Measurements from ENCODE around the gene RASSF4.

DNA sequence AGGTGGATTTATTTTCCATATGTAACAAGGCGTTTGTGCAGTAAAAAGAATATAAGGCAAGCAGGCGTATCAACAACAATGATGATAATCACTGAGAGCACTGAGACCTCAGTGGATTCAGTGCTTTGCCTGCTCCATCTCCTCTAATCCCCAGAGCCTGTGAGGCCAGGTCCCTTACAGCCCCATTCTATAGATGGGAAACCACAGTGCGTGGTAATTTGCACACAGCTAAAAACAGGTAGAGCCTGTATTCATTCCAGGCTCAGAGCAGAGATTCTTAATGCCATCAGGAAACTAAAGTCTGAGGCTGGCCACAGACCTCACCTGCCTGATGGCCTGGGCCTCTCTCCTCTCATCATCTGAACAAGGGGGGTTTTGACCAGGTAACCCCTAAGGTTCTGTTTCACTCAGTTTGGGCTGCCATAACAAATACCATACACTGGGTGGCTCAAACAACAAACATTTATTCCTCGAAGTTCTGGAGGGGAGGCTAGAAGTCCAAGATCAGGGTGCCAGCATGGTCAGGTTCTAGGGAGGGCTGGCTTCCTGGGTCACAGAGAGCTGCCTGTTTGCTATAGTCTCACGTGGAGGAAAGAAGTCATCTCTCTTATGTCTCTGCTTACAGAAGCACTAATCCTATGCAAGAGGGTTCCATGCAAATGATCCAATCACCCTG is 10.3 kb upstream of the RASSF4 start:
- TF ChIP-seq ZNF785 (tag by site-specific recombination; IDR thresholded peaks at IDR 0.05): no peak
- no peak for TF ChIP-seq ZBTB7A (tag by site-specific recombination; IDR thresholded peaks at IDR 0.05; ENCODE audit: low read depth)
- no peak for TF ChIP-seq ZFP69B (tag by site-specific recombination; IDR thresholded peaks at IDR 0.05)
- no peak for TF ChIP-seq ZNF112 (tag by site-specific recombination; IDR thresholded peaks at IDR 0.05)
- TF ChIP-seq ZNF621 (tag by site-specific recombination; IDR thresholded peaks at IDR 0.05): no peak
- TF ChIP-seq, protein P1, sequence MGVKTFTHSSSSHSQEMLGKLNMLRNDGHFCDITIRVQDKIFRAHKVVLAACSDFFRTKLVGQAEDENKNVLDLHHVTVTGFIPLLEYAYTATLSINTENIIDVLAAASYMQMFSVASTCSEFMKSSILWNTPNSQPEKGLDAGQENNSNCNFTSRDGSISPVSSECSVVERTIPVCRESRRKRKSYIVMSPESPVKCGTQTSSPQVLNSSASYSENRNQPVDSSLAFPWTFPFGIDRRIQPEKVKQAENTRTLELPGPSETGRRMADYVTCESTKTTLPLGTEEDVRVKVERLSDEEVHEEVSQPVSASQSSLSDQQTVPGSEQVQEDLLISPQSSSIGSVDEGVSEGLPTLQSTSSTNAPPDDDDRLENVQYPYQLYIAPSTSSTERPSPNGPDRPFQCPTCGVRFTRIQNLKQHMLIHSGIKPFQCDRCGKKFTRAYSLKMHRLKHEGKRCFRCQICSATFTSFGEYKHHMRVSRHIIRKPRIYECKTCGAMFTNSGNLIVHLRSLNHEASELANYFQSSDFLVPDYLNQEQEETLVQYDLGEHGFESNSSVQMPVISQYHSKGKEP (tag by site-specific recombination; IDR thresholded peaks at IDR 0.05): no peak
- no peak for TF ChIP-seq GLIS2 (tag by site-specific recombination; IDR thresholded peaks at IDR 0.05)
- TF ChIP-seq, protein P2, sequence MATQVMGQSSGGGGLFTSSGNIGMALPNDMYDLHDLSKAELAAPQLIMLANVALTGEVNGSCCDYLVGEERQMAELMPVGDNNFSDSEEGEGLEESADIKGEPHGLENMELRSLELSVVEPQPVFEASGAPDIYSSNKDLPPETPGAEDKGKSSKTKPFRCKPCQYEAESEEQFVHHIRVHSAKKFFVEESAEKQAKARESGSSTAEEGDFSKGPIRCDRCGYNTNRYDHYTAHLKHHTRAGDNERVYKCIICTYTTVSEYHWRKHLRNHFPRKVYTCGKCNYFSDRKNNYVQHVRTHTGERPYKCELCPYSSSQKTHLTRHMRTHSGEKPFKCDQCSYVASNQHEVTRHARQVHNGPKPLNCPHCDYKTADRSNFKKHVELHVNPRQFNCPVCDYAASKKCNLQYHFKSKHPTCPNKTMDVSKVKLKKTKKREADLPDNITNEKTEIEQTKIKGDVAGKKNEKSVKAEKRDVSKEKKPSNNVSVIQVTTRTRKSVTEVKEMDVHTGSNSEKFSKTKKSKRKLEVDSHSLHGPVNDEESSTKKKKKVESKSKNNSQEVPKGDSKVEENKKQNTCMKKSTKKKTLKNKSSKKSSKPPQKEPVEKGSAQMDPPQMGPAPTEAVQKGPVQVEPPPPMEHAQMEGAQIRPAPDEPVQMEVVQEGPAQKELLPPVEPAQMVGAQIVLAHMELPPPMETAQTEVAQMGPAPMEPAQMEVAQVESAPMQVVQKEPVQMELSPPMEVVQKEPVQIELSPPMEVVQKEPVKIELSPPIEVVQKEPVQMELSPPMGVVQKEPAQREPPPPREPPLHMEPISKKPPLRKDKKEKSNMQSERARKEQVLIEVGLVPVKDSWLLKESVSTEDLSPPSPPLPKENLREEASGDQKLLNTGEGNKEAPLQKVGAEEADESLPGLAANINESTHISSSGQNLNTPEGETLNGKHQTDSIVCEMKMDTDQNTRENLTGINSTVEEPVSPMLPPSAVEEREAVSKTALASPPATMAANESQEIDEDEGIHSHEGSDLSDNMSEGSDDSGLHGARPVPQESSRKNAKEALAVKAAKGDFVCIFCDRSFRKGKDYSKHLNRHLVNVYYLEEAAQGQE (tag by site-specific recombination; IDR thresholded peaks at IDR 0.05): no peak
- TF ChIP-seq, protein P3, sequence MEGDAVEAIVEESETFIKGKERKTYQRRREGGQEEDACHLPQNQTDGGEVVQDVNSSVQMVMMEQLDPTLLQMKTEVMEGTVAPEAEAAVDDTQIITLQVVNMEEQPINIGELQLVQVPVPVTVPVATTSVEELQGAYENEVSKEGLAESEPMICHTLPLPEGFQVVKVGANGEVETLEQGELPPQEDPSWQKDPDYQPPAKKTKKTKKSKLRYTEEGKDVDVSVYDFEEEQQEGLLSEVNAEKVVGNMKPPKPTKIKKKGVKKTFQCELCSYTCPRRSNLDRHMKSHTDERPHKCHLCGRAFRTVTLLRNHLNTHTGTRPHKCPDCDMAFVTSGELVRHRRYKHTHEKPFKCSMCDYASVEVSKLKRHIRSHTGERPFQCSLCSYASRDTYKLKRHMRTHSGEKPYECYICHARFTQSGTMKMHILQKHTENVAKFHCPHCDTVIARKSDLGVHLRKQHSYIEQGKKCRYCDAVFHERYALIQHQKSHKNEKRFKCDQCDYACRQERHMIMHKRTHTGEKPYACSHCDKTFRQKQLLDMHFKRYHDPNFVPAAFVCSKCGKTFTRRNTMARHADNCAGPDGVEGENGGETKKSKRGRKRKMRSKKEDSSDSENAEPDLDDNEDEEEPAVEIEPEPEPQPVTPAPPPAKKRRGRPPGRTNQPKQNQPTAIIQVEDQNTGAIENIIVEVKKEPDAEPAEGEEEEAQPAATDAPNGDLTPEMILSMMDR (tag by site-specific recombination; IDR thresholded peaks at IDR 0.05): no peak
- no peak for TF ChIP-seq ZNF184 (tag by site-specific recombination; IDR thresholded peaks at IDR 0.05)
- TF ChIP-seq, protein P4, sequence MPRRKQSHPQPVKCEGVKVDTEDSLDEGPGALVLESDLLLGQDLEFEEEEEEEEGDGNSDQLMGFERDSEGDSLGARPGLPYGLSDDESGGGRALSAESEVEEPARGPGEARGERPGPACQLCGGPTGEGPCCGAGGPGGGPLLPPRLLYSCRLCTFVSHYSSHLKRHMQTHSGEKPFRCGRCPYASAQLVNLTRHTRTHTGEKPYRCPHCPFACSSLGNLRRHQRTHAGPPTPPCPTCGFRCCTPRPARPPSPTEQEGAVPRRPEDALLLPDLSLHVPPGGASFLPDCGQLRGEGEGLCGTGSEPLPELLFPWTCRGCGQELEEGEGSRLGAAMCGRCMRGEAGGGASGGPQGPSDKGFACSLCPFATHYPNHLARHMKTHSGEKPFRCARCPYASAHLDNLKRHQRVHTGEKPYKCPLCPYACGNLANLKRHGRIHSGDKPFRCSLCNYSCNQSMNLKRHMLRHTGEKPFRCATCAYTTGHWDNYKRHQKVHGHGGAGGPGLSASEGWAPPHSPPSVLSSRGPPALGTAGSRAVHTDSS (tag by site-specific recombination; IDR thresholded peaks at IDR 0.05): no peak
- TF ChIP-seq RBAK (tag by site-specific recombination; IDR thresholded peaks at IDR 0.05): no peak
- no peak for TF ChIP-seq EGR2 (tag by site-specific recombination; IDR thresholded peaks at IDR 0.05; ENCODE audit: low read depth)
